Neural cell (in vitro differentiated cells): ENCODE measurements around the gene AP3S1. TPM values are rescaled to one million over a fixed set of nuclear protein-coding genes. Genes with fewer than 3 reads are reported as not detected.

ENCODE experiments used
- H2AFZ ChIP-seq: fragments of 200-600, 300-800 bp; sonication (generic), shearing (Covaris generic); 2 replicates; pipeline ENCODE4 v1.6.0; 2014; ENCODE audit warnings: low read depth, mild to moderate bottlenecking, antibody characterized with exemption, low read length, moderate library complexity
- H3F3A ChIP-seq: fragments of 200-600 bp; shearing (Covaris generic); 2 replicates; pipeline ENCODE4 v1.6.1; 2016; ENCODE audit warnings: mild to moderate bottlenecking, moderate library complexity, mixed read lengths, antibody characterized with exemption, low read length; ENCODE audit not compliant: insufficient read depth, poor library complexity, severe bottlenecking
- H3K27ac ChIP-seq: fragments of 200-600, 300-800 bp; sonication (generic), shearing (Covaris generic); 2 replicates; pipeline ENCODE4 v1.5.1; 2014; ENCODE audit warnings: mild to moderate bottlenecking, low read length, moderate library complexity
- H3K27me3 ChIP-seq: fragments of 300-800, 200-600 bp; sonication (generic), shearing (Covaris generic); 2 replicates; pipeline ENCODE4 v1.6.0; 2014; ENCODE audit warnings: mild to moderate bottlenecking, low read depth, low read length, moderate library complexity; ENCODE audit not compliant: insufficient read depth
- H3K36me3 ChIP-seq: fragments of 300-800, 200-600 bp; sonication (generic), shearing (Covaris generic); 2 replicates; pipeline ENCODE4 v1.5.1; 2014; ENCODE audit warnings: mild to moderate bottlenecking, antibody characterized with exemption, low read length, moderate library complexity; ENCODE audit not compliant: insufficient read depth
- H3K4me2 ChIP-seq: fragments of 300-800, 200-600 bp; sonication (generic), shearing (Covaris generic); 2 replicates; pipeline ENCODE4 v1.6.0; 2014; ENCODE audit warnings: mild to moderate bottlenecking, low read length
- H3K4me3 ChIP-seq: fragments of 300-800, 200-600 bp; sonication (generic), shearing (Covaris generic); 2 replicates; pipeline ENCODE4 v1.5.1; 2014; ENCODE audit warnings: mild to moderate bottlenecking, low read length, moderate library complexity
- H3K79me2 ChIP-seq: fragments of 200-600 bp; shearing (Covaris generic); replicated peaks from 2 replicates; pipeline ENCODE4 v1.6.0; 2014; ENCODE audit warnings: mild to moderate bottlenecking, low read length, moderate library complexity; ENCODE audit not compliant: insufficient read depth
- H3K9ac ChIP-seq: fragments of 300-800, 200-600 bp; sonication (generic), shearing (Covaris generic); 2 replicates; pipeline ENCODE4 v1.6.1; 2016; ENCODE audit warnings: mild to moderate bottlenecking, low read length, mixed read lengths
- H3K9me2 ChIP-seq: fragments of 200-600 bp; shearing (Covaris generic); 2 replicates; pipeline ENCODE4 v1.6.1; 2016; ENCODE audit warnings: mild to moderate bottlenecking, low read length, mixed read lengths; ENCODE audit not compliant: insufficient read depth
- H3K9me3 ChIP-seq: fragments of 200-600, 300-800 bp; sonication (generic), shearing (Covaris generic); 2 replicates; pipeline ENCODE4 v1.6.1; 2016; ENCODE audit warnings: mild to moderate bottlenecking, mixed run types, low read length, moderate library complexity, mixed read lengths
- H4K20me1 ChIP-seq: fragments of 200-600 bp; shearing (Covaris generic); 2 replicates; pipeline ENCODE4 v1.6.1; 2016; ENCODE audit warnings: mild to moderate bottlenecking, mixed run types; ENCODE audit not compliant: insufficient read depth
- EP300 ChIP-seq: fragments of 450-650 bp; conservative IDR thresholded peaks from 2 replicates; pipeline ENCODE4 v1.6.1; 2014; ENCODE audit warnings: antibody characterized with exemption, mild to moderate bottlenecking, moderate library complexity; ENCODE audit not compliant: poor library complexity, severe bottlenecking
- EZH2 ChIP-seq: fragments of 200-600, 300-800 bp; shearing (Covaris generic), sonication (generic); IDR thresholded peaks from 2 replicates; pipeline ENCODE4 v1.6.1; 2014; ENCODE audit warnings: antibody characterized with exemption, low read length, borderline replicate concordance, mild to moderate bottlenecking; ENCODE audit not compliant: insufficient read depth, poor library complexity, severe bottlenecking
- MXI1 ChIP-seq: fragments of 450-650 bp; conservative IDR thresholded peaks from 2 replicates; pipeline ENCODE4 v1.6.1; 2014; ENCODE audit warnings: antibody characterized with exemption, mild to moderate bottlenecking; ENCODE audit not compliant: poor library complexity, severe bottlenecking
- POLR2AphosphoS5 ChIP-seq: IDR thresholded peaks from 2 replicates; pipeline ENCODE4 v1.6.1; 2012
- RAD21 ChIP-seq: fragments of 450-650 bp; conservative IDR thresholded peaks from 2 replicates; pipeline ENCODE4 v1.6.1; 2014; ENCODE audit warnings: antibody characterized with exemption, mild to moderate bottlenecking, moderate library complexity
- REST ChIP-seq: IDR thresholded peaks from 2 replicates; pipeline ENCODE4 v1.6.1; 2012; ENCODE audit warnings: borderline replicate concordance
- SMC3 ChIP-seq: fragments of 450-650 bp; conservative IDR thresholded peaks from 2 replicates; pipeline ENCODE4 v1.6.1; 2014; ENCODE audit warnings: antibody characterized with exemption, mild to moderate bottlenecking, moderate library complexity; ENCODE audit not compliant: poor library complexity
- TAF1 ChIP-seq: IDR thresholded peaks from 2 replicates; pipeline ENCODE4 v1.6.1; 2012; ENCODE audit warnings: low read depth
- polyA plus RNA-seq: library from polyadenylated mRNA; depleted of rRNA; stranded (reverse); fragments of >200 nt; gene quantifications from 2 replicates; pipeline ENCODE4 v1.2.3, GENCODE V29; 2014
- TF ChIP-seq, protein P1 (sequence below): fragments of 450-650 bp; IDR thresholded peaks from 2 replicates; pipeline ENCODE4 v1.5.1; 2014; ENCODE audit warnings: antibody characterized with exemption, mild to moderate bottlenecking, moderate library complexity; ENCODE audit not compliant: poor library complexity, severe bottlenecking

The AP3S1 gene
- polyA plus RNA-seq, 1 donor from 2014 or later = 207 TPM

- Histone ChIP-seq H4K20me1 (no peaks in the 10 kb centered on the region), H3K4me2 (peak overlapping the region; percentile 91), H3K9ac (no peak overlapping the region), H2AFZ (no peak overlapping the region), H3K9me2 (no peaks in the 10 kb centered on the region), H3K27me3 (no peaks in the 10 kb centered on the region), H3K4me3 (peak overlapping the region; percentile 84), H3K79me2 (peaks cover 24% of the 10 kb centered on the region), H3K9me3 (no peaks in the 10 kb centered on the region), H3K36me3 (peaks cover 9% of the 10 kb centered on the region), H3F3A (no peaks in the 10 kb centered on the region), H3K27ac (no peak overlapping the region)
- TF ChIP-seq EP300 (no peak), RAD21 (no peak), POLR2AphosphoS5 (no peak), TAF1 (no peak), SMC3 (no peak), EZH2 (no peak), REST (no peak), MXI1 (no peak)
- TF ChIP-seq, protein P1, sequence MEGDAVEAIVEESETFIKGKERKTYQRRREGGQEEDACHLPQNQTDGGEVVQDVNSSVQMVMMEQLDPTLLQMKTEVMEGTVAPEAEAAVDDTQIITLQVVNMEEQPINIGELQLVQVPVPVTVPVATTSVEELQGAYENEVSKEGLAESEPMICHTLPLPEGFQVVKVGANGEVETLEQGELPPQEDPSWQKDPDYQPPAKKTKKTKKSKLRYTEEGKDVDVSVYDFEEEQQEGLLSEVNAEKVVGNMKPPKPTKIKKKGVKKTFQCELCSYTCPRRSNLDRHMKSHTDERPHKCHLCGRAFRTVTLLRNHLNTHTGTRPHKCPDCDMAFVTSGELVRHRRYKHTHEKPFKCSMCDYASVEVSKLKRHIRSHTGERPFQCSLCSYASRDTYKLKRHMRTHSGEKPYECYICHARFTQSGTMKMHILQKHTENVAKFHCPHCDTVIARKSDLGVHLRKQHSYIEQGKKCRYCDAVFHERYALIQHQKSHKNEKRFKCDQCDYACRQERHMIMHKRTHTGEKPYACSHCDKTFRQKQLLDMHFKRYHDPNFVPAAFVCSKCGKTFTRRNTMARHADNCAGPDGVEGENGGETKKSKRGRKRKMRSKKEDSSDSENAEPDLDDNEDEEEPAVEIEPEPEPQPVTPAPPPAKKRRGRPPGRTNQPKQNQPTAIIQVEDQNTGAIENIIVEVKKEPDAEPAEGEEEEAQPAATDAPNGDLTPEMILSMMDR = no peak
Measured at GRCh38 chr5:115813719-115814118, 28.0 kb upstream of the AP3S1 start.

DNA sequence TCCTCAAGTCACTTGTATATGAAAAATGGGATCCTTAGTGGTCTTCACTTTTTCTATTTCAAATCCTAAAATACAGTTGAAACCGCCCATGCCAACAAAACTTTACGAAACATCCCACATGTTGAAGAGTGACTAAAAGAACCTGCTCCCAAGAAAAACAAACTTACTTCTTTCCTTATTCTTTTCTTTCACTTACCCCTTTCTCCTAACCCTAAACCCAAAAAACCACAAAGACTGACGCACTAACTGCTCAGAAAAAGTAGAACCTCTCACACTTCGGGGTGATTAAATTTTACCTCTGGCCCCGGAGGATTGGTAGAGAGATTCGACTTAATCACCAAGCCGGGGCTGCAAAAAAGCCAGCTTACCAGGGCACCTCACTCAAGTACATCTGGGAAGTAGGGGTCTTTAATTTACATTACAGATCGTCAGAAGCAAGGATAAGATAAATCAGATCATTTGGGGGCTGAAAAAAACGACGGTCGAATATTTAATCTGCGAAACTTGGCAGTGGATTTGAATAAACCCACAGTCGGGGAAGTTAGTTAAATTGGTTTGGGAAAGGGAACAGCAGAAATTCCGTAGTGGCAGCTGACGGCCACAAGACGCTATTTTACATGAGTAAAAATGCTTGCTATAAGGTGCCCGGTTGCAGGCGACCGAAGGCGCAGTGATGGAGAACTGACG lies 26.6 kb upstream of the AP3S1 start:
- Histone ChIP-seq H3F3A (no peaks in the 10 kb centered on the region), H3K27me3 (no peaks in the 10 kb centered on the region), H4K20me1 (no peaks in the 10 kb centered on the region), H2AFZ (no peak overlapping the region), H3K9me2 (no peaks in the 10 kb centered on the region), H3K4me2 (peak overlapping the region; percentile 91), H3K4me3 (peak overlapping the region; percentile 84), H3K36me3 (peaks cover 9% of the 10 kb centered on the region), H3K27ac (peak overlapping the region; percentile 96), H3K9me3 (no peaks in the 10 kb centered on the region), H3K9ac (peak overlapping the region; percentile 89), H3K79me2 (peaks cover 24% of the 10 kb centered on the region)
- TF ChIP-seq, protein P1 = peak; percentile 35
- no peak for TF ChIP-seq MXI1
- TF ChIP-seq RAD21 = no peak
- no peak for TF ChIP-seq EZH2
- no peak for TF ChIP-seq REST
